HCT116 (cell line): ENCODE measurements around the gene PAMR1. TPM values are rescaled to one million over a fixed set of nuclear protein-coding genes. Genes with fewer than 3 reads are reported as not detected.

Experiments
- ATAC-seq: fragments of 200-7000 bp; cut with Tn5 transposase; 2 replicates; pipeline ENCODE4 v1.9.1; 2020; ENCODE audit warnings: mild to moderate bottlenecking, moderate library complexity
- BruUV-seq: library from RNA; stranded (reverse); fragments of 400-500 nt; replicated peaks from 2 replicates; lab custom pipeline; 2021; lab: Mats Ljungman, UMichigan
- CTCF ChIA-PET: fragments of 300-600 bp; sonication (Branson Sonifier 250); formaldehyde crosslinking; loops from one replicate; lab custom pipeline; 2021; ENCODE audit warnings: antibody characterized with exemption; lab: Charles Lee
- POLR2A ChIA-PET: fragments of 300-600, 350-600 bp; sonication (Branson Sonifier 250); formaldehyde crosslinking; loops from one replicate; lab custom pipeline; 2021; ENCODE audit warnings: antibody characterized with exemption; lab: Charles Lee
- RAD21 ChIA-PET, 2 experiments: fragments of 300-600 bp; sonication (Branson Sonifier 250); formaldehyde crosslinking; loops; one replicate each; lab custom pipeline; 2023; ENCODE audit warnings: low total read pairs in 2 of 2; ENCODE audit not compliant: uncharacterized antibody in 2 of 2, unreplicated experiment in 2 of 2, low non-redundant PET in 1 of 2; lab: Charles Lee
- DNase-seq: peaks from one replicate; pipeline ENCODE4 v3.0.0-alpha.2; 2010; ENCODE audit warnings: low read depth, low spot score
- H2AFZ ChIP-seq: fragments of 200-600 bp; shearing (Covaris generic), sonication (generic); 2 replicates; pipeline ENCODE4 v1.6.1; 2017; ENCODE audit warnings: low read depth, mixed run types, mixed read lengths, antibody characterized with exemption, low read length; ENCODE audit not compliant: poor library complexity, severe bottlenecking
- H3K27ac ChIP-seq: 2 replicates; pipeline ENCODE4 v1.5.1; 2012; ENCODE audit warnings: low read depth, low read length
- H3K27me3 ChIP-seq: fragments of 200-600 bp; sonication (generic); 2 replicates; pipeline ENCODE4 v1.6.1; 2016; ENCODE audit warnings: mixed run types, low read length, mixed read lengths; ENCODE audit not compliant: insufficient read depth
- H3K36me3 ChIP-seq, 2 experiments: fragments of 200-500 bp in 1 of 2; fragments of 200-600 bp in 1 of 2; sonication (Bioruptor generic) in 1 of 2; sonication (generic) in 1 of 2; 2 replicates each; pipeline versions ENCODE4 v1.5.1 to v1.6.1; 2014 to 2016; ENCODE audit warnings: low read length in 2 of 2, inconsistent platforms in 1 of 2, mixed read lengths in 1 of 2, mixed run types in 1 of 2; ENCODE audit not compliant: insufficient read depth in 2 of 2, control insufficient read depth in 1 of 2
- H3K4me1 ChIP-seq, 2 experiments: fragments of 200-600 bp in 1 of 2; sonication (generic) in 1 of 2; 2 replicates each; pipeline versions ENCODE4 v1.5.1 to v1.6.1; 2012 to 2017; ENCODE audit warnings: low read length in 2 of 2, inconsistent platforms in 1 of 2, mild to moderate bottlenecking in 1 of 2, mixed read lengths in 1 of 2, mixed run types in 1 of 2, moderate library complexity in 1 of 2; ENCODE audit not compliant: insufficient read depth in 2 of 2, control insufficient read depth in 1 of 2
- H3K4me2 ChIP-seq: fragments of 200-600 bp; sonication (generic); 2 replicates; pipeline ENCODE4 v1.6.1; 2017; ENCODE audit warnings: mixed run types, low read length, mixed read lengths
- H3K4me3 ChIP-seq, 2 experiments: fragments of 200-600 bp in 1 of 2; sonication (generic) in 1 of 2; replicated peaks in 1 of 2; 2 replicates each; pipeline ENCODE4 v1.5.1; 2011 to 2016; ENCODE audit warnings: low read length in 2 of 2, control low read depth in 1 of 2, low read depth in 1 of 2, mild to moderate bottlenecking in 1 of 2, mixed read lengths in 1 of 2, mixed run types in 1 of 2
- H3K79me2 ChIP-seq: fragments of 200-600 bp; sonication (generic); 2 replicates; pipeline ENCODE4 v1.6.1; 2017; ENCODE audit warnings: mild to moderate bottlenecking, mixed run types, low read length, moderate library complexity, mixed read lengths; ENCODE audit not compliant: insufficient read depth
- H3K9ac ChIP-seq: fragments of 200-600 bp; sonication (generic); 2 replicates; pipeline ENCODE4 v1.6.1; 2016; ENCODE audit warnings: low read length, mixed read lengths
- H3K9me2 ChIP-seq: fragments of 200-600 bp; sonication (generic), shearing (Covaris generic); 2 replicates; pipeline ENCODE4 v1.6.1; 2017; ENCODE audit warnings: mixed run types, mild to moderate bottlenecking, moderate library complexity; ENCODE audit not compliant: insufficient read depth
- H3K9me3 ChIP-seq, 2 experiments: fragments of 200-500 bp in 1 of 2; fragments of 200-600 bp in 1 of 2; sonication (Bioruptor generic) in 1 of 2; sonication (generic) in 1 of 2; 2 replicates each; pipeline ENCODE4 v1.6.1; 2014 to 2017; ENCODE audit warnings: low read length in 2 of 2, mixed read lengths in 2 of 2, inconsistent platforms in 1 of 2, low read depth in 1 of 2, mild to moderate bottlenecking in 1 of 2, mixed run types in 1 of 2, moderate library complexity in 1 of 2; ENCODE audit not compliant: control insufficient read depth in 1 of 2, insufficient read depth in 1 of 2
- H4K20me1 ChIP-seq: fragments of 200-600 bp; sonication (generic), shearing (Covaris generic); 2 replicates; pipeline ENCODE4 v1.6.1; 2017; ENCODE audit warnings: mixed run types, mild to moderate bottlenecking, moderate library complexity; ENCODE audit not compliant: insufficient read depth
- ATF3 ChIP-seq: IDR thresholded peaks from 2 replicates; pipeline ENCODE4 v1.6.1; 2012
- CTCF ChIP-seq, 3 experiments: fragments of 200-600 bp in 1 of 3; sonication (generic) in 1 of 3; IDR thresholded peaks in 2 of 3; conservative IDR thresholded peaks in 1 of 3; 2 replicates each; pipeline ENCODE4 v1.5.1; 2012 to 2017; ENCODE audit warnings: low read depth in 2 of 3, low read length in 2 of 3, antibody characterized with exemption in 1 of 3, borderline replicate concordance in 1 of 3, control low read depth in 1 of 3, mild to moderate bottlenecking in 1 of 3, mixed read lengths in 1 of 3, mixed run types in 1 of 3, moderate library complexity in 1 of 3; ENCODE audit not compliant: insufficient read depth in 1 of 3
- EGR1 ChIP-seq: IDR thresholded peaks from 2 replicates; pipeline ENCODE4 v1.6.1; 2012; ENCODE audit warnings: low read depth
- ELF1 ChIP-seq: IDR thresholded peaks from 2 replicates; pipeline ENCODE4 v1.6.1; 2012; ENCODE audit warnings: low read depth, borderline replicate concordance
- EZH2 ChIP-seq: fragments of 200-600 bp; sonication (generic); IDR thresholded peaks from 2 replicates; pipeline ENCODE4 v1.6.1; 2017; ENCODE audit warnings: antibody characterized with exemption, mixed run types
- EZH2phosphoT487 ChIP-seq: fragments of 200-600 bp; IDR thresholded peaks from 2 replicates; pipeline ENCODE4 v1.6.1; 2018; ENCODE audit warnings: antibody characterized with exemption, borderline replicate concordance
- FOSL1 ChIP-seq: IDR thresholded peaks from 2 replicates; pipeline ENCODE4 v1.6.1; 2012; ENCODE audit warnings: low read depth
- JUND ChIP-seq: IDR thresholded peaks from 2 replicates; pipeline ENCODE4 v1.6.1; 2012
- MAX ChIP-seq: IDR thresholded peaks from 2 replicates; pipeline ENCODE4 v1.6.1; 2012
- POLR2A ChIP-seq: IDR thresholded peaks from 2 replicates; pipeline ENCODE4 v1.7.0; 2011; ENCODE audit warnings: borderline replicate concordance; ENCODE audit not compliant: insufficient read depth, insufficient read length; ENCODE audit errors: extremely low read depth
- POLR2AphosphoS5 ChIP-seq: IDR thresholded peaks from 2 replicates; pipeline ENCODE4 v1.6.1; 2011; ENCODE audit warnings: mild to moderate bottlenecking, low read depth, low read length, moderate library complexity
- RAD21 ChIP-seq: IDR thresholded peaks from 2 replicates; pipeline ENCODE4 v1.6.1; 2012; ENCODE audit warnings: low read depth, mild to moderate bottlenecking
- REST ChIP-seq: IDR thresholded peaks from 2 replicates; pipeline ENCODE4 v1.6.1; 2012; ENCODE audit warnings: low read depth
- SIN3A ChIP-seq: IDR thresholded peaks from 2 replicates; pipeline ENCODE4 v1.6.1; 2012; ENCODE audit warnings: low read depth
- SP1 ChIP-seq: IDR thresholded peaks from 2 replicates; pipeline ENCODE4 v1.6.1; 2012; ENCODE audit warnings: low read depth
- SRF ChIP-seq: IDR thresholded peaks from 2 replicates; pipeline ENCODE4 v1.6.1; 2012; ENCODE audit warnings: low read depth
- YY1 ChIP-seq: IDR thresholded peaks from 2 replicates; pipeline ENCODE4 v1.6.1; 2011; ENCODE audit warnings: low read length, low read depth, moderate library complexity, mild to moderate bottlenecking; ENCODE audit not compliant: insufficient replicate concordance; ENCODE audit errors: extremely low read depth
- ZBTB33 ChIP-seq: IDR thresholded peaks from 2 replicates; pipeline ENCODE4 v1.6.1; 2011; ENCODE audit warnings: mild to moderate bottlenecking, low read length, moderate library complexity; ENCODE audit not compliant: insufficient replicate concordance; ENCODE audit errors: extremely low read depth
- ZFX ChIP-seq: fragments of 450-650 bp; IDR thresholded peaks from 2 replicates; pipeline ENCODE4 v1.6.1; 2017
- ZNF274 ChIP-seq: fragments of 200-500 bp; sonication (Bioruptor generic); IDR thresholded peaks from 2 replicates; pipeline ENCODE4 v1.6.1; 2014; ENCODE audit warnings: mild to moderate bottlenecking, low read depth, low read length, inconsistent platforms
- intact Hi-C: fragments of 100-400 bp; cut with micrococcal nuclease; formaldehyde crosslinking; loops from 2 replicates; pipeline ENCODE4 v1.10.0; 2022
- total RNA-seq: library from RNA; stranded (reverse); gene quantifications from one replicate; pipeline ENCODE4 v1.2.1, GENCODE V29; 2021; ENCODE audit not compliant: unreplicated experiment

Gene PAMR1
- total RNA-seq, 1 experiment from 2014 or later: not detected

- no peaks in the 10 kb centered on the region for H3K4me1 ChIP-seq
- POLR2A ChIA-PET: no interaction called here
- H3K9me2 ChIP-seq: no peaks in the 10 kb centered on the region
- ATAC-seq: no peak
- CTCF ChIA-PET: no interaction called here
- H3K36me3 ChIP-seq: no peaks in the 10 kb centered on the region
- no peak overlapping the region for H3K9ac ChIP-seq
- TF ChIP-seq POLR2AphosphoS5 (no peak), SRF (no peak), RAD21 (no peak), EZH2 (no peak), POLR2A (no peak), CTCF (IDR thresholded peaks at IDR 0.05 in 2 of 3, conservative IDR thresholded peaks at IDR 0.05 in 1 of 3; ENCODE audit: borderline replicate concordance in 1 of 3, insufficient read depth in 1 of 3, low read depth in 2 of 3, low read length in 2 of 3) (no peak), SP1 (no peak), ZBTB33 (no peak), REST (no peak), SIN3A (no peak), JUND (no peak), ELF1 (no peak), ZNF274 (no peak), EZH2phosphoT487 (no peak), MAX (no peak), FOSL1 (no peak), ATF3 (no peak), YY1 (no peak), EGR1 (no peak), ZFX (no peak)
- no peak for DNase-seq
- H3K4me3 ChIP-seq: no peak overlapping the region
- no peaks in the 10 kb centered on the region for H3K27me3 ChIP-seq
- no peaks in the 10 kb centered on the region for H3K79me2 ChIP-seq
- no peak overlapping the region for H3K27ac ChIP-seq
- intact Hi-C loops: no loop called here
- BruUV-seq: no TSS peak
- H3K4me2 ChIP-seq: no peak overlapping the region
- RAD21 ChIA-PET: no interaction called here
- no peak overlapping the region for H2AFZ ChIP-seq
- no peaks in the 10 kb centered on the region for H4K20me1 ChIP-seq
- no peaks in the 10 kb centered on the region for H3K9me3 ChIP-seq
Observed at GRCh38 chr11:35543481-35543880, 18.1 kb upstream of the PAMR1 start.
